ENCODE data around the gene ANKRD44.
"Not testable (repeated sequence)": the region's sequence is repeated elsewhere in the genome, so short reads cannot be mapped to it uniquely, and the experiment has no call there.

The ANKRD44 gene

DNA sequence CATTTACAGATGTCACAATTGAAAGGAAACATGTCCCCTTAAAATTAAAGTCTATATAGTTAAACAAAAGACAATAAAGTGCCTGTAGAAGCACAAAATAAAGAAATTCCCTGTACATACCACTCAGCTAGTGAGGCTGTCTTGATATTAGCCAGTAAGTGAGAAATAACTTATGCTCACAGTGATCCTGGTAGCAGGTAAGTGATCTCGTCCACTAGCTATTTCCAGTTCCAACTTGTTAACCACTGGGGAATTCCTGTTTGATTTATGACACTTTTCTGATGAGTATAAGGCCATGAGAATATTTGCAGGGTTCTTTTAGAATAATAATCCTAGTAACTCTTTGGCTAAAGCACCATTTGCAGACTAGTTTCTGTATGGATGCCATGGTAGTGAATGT lies 256.1 kb downstream of the ANKRD44 start:
- no peak overlapping the region for H3K4me3 ChIP-seq (ENCODE audit: low read depth, low read length)

DNA sequence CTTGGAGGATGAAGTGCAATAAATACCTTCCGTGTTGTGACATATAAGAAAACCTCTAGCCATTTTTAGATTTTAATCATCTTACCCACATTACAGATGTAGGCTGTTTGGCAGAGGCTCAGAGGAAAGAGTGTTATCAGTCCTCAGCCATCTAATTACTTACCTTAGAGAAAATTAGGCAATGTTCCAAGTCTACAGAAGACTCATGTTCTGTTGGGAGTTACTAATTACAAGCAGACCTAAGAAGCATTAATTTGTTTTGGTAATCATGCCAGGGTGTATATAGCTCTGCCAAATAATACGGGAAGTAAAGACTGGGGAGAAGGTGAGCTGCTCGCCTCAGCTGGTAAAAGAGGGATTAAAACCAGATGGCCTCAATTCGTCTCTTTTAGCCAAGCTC lies 258.2 kb downstream of the ANKRD44 start:
- no peak overlapping the region for H3K4me3 ChIP-seq (ENCODE audit: low read depth, low read length)

DNA sequence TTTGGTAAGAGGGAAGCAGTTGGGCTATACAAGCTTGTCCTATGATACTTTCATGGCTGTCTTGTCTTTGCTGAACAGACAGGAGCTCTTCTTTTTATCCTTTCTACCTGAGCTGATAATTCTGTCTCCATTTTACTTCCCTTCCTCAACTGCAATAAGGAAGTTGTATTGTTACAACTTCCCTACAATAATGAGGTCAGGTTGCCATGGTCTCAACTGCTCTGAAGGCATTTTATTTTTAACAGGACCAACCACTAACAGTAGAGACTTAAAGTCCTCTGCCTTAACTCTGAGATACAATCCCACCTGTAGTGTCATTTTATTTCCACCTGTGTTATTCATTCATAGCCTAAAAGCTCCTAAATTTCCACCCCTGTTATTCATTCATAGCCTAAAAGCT lies 265.5 kb downstream of the ANKRD44 start:
- no peak overlapping the region for H3K4me3 ChIP-seq (ENCODE audit: low read depth, low read length)

DNA sequence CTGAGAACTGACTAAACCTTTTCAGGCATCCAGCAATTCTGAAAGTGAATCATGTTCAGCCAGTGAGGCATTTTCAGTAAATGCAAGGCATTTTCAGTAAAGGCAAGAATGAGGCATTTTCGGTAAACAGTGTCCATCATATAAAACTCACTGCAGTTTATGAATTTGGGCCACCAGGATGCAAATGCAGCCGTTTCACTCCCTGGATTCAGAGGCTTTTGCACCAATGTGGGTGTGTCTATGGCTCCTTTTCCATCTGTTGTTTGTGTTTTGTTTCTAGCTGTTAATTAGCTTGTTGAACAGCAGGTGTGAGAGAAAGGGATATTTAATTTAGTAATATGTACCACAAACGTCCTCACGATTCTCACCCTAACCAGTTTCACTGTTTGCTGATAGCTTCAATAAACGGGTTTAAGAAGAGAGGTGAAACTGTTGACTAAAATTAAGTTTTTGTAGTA lies 267.8 kb downstream of the ANKRD44 start:
- H3K4me3 ChIP-seq (ENCODE audit: low read depth, low read length) = no peak overlapping the region

DNA sequence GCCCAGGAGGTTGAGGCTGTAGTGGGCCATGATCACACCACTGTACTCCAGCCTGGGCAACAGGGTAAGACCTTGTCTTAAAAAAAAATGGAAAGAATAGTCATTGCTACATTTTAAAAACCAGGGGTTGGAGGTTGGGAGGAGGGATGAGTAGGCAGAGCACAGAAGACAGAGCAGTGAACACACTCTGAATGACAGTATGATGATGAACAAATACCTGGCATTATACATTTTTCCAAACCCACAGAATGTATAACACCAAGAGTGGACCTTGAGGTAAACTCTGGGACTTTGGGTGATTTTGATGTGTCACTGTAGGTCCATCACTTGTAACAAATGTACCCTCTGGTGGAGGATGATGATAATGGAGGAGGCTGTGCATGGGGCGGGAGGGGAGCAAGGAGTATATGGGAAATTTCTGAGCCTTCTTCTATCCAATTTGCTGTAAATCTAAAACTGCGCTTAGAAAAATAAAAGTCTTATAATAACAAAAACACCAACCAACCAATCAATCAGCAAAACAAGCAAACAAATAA lies 272.6 kb downstream of the ANKRD44 start:
- no peak overlapping the region for H3K4me3 ChIP-seq (ENCODE audit: low read depth, low read length)

DNA sequence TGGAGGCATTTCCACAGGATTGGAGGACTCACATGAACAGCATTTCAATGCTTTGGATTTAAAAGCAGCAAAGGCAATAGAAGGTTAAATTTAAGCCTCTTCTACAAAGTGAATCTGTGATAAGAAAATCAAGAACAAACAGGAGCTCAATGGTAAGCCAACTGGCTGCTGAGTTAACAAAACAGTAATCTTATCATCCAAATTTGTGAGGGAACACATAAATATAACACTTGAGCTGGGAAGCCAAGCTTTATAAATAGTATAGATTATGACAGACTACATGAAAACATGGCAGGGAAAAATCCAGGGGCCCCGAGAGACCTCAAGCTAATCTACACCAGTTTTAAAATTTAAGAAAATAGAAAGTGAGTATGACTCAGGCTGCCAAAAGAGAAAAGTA lies 275.6 kb downstream of the ANKRD44 start:
- no peak overlapping the region for H3K4me3 ChIP-seq (ENCODE audit: low read depth, low read length)

DNA sequence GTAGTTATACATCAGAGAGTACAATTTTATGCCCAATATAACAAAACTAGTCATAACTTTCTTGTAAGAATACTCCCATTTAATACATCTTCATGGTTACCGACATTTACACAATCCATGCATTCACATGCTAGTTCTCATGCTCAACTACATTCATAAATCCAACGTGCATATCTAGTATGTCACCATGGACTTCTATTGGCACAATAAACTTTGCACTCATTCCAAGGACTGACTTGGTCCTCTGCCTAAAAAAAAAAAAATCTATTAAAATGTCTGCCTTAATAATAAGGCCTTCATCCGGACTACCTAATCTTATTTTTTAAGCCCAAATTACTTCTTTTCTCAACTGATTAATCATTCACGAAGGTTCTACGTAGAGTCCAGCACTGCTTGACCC lies 276.3 kb downstream of the ANKRD44 start:
- H3K4me3 ChIP-seq (ENCODE audit: low read depth, low read length) = no peak overlapping the region

DNA sequence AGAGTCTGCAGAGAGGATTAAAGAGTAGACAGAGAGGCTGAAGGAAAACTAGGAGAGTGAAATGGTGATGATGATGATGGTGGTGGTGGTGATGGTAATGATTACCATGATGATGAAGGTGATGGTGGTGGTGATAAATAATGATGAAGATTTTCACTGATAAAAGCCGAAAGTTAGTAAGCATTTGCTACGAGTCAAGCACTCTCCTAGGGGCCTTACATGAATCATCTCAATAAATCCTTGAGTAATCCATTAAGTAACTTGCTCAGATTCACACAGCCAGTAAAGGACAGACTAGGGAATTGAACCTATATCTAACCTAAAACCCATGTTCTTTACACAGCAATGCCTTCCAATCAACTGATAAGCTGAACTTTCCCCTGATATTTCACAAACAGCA lies 277.4 kb downstream of the ANKRD44 start:
- H3K4me3 ChIP-seq (ENCODE audit: low read depth, low read length) = no peak overlapping the region

DNA sequence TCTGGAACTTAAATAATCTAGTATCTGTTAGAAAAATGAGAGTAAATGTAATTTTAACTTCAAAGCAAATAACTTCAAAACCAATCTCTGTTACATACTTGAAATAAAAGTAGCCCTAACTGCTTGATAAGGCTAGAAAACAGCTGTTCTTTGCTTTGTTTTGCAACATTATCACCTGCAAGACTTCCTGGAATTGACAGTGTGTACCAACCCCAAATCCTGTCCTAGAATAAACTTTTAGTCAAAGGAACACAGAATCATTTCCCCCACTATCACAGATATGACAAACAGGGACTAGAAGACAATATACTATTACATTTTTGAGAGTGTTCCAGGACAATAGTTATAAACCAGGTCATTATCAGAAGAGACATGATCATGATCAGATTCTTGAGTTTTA lies 278.8 kb downstream of the ANKRD44 start:
- no peak overlapping the region for H3K4me3 ChIP-seq (ENCODE audit: low read depth, low read length)

DNA sequence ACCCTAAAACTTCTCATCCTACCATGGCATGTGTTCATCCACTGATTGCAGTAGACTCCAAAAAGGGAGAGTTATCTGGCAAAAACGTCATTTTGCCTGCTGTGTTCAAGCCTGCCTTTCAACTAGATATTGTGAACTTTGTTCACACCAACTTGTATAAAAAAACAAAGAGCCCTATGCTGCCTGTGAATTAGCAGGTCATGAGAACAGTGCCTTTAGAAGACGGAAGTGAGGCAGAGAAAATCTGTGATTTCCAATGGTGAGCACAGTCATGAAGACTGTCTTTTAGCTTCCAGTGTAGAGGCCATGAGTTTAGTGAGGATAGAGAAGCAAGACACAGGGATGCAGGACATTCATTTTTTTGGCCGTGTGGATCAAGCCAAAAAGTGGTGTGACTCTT lies 280.5 kb downstream of the ANKRD44 start:
- no peak overlapping the region for H3K4me3 ChIP-seq (ENCODE audit: low read depth, low read length)

DNA sequence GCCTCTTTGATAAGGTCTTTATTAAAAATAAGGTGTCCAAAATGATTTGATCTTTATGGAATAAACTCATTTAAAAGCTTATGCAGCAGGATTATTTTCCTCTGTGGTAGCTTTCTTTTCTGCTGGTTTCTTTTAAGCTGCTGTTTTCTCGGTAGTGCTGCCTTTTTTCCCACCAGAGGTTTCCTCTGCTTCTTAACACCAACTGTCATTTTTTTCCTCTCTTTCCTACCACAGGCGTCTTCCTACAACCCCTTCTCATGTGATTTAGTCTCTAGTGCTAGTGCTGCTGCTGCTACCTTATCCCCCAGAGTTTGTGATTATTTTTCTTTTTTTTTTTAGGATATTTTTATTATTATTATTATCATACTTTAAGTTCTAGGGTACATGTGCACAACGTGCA lies 281.9 kb downstream of the ANKRD44 start:
- no peak overlapping the region for H3K4me3 ChIP-seq (ENCODE audit: low read depth, low read length)

DNA sequence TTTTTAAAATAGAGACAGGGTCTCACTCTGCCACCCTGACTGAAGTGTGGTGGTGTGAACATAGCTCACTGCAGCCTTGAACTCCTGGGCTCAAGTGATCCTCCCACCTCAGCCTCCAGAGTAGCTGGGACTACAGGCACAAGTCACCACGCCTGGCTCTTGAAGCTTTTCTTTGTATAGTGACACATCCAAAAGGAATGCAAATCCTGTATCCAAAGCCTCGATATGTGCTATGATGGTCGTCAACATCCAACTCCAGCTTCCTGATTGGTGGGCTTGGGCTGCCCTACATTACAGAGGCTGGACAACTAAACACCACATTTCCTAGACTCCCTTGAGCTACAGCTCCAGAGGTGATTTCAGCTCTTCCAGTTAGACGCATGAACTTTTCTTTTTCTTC lies 282.4 kb downstream of the ANKRD44 start:
- no peak overlapping the region for H3K4me3 ChIP-seq (ENCODE audit: low read depth, low read length)

DNA sequence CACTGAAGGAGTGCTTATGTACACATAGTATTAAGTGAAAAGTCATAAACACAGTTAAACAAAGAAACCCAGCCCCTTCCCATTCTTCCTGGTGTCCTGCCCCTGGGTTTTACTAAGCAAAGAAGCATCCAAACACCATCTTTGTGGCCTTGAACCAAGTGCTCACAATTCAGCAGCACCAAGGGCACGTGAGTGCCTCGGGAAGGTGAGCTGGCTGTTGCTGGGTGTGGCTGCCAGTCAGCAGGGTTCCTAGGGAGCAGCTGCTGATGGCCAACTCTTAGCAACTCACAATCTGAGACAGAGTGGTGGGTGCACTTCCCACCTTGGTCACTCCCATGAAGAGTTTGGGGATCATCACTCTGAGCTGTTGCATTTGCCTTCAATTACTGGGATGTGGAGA lies 286.4 kb downstream of the ANKRD44 start:
- no peak overlapping the region for H3K4me3 ChIP-seq (ENCODE audit: low read depth, low read length)

DNA sequence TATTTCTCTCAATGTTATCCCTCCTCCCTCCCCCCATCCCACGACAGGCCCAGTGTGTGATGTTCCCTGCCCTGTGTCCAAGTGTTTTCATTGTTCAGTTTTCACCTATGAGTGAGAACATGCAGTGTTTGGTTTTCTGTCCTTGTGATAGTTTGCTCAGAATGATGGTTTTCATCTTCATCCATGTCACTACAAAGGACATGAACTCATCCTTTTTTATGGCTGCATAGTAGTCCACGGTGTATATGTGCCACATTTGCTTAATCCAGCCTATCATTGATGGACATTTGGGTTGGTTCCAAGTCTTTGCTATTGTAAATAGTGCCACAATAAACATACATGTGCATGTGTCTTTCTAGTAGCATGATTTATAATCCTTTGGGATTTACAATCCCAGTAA lies 289.7 kb downstream of the ANKRD44 start:
- H3K4me3 ChIP-seq (ENCODE audit: low read depth, low read length) = not testable (repeated sequence)

DNA sequence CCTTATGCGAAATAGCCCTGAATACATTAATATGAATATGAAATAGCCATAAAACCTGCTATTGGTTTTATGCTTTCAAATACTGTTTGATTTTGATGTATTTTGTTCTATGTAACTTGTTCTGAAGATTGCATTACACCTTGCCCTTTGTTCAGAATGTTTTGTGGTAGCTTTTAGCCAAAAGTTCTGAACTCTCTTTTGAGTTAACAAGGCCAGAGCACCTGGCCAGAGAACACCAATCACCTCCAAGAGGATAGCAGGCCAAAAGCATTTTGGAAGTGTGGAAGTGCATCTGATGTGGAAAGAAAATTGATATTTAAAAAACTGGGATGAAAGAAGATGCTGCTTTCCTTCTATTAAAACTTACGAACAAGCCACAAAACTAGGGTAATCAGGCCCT lies 297.5 kb downstream of the ANKRD44 start:
- H3K4me3 ChIP-seq (ENCODE audit: low read depth, low read length) = no peak overlapping the region

DNA sequence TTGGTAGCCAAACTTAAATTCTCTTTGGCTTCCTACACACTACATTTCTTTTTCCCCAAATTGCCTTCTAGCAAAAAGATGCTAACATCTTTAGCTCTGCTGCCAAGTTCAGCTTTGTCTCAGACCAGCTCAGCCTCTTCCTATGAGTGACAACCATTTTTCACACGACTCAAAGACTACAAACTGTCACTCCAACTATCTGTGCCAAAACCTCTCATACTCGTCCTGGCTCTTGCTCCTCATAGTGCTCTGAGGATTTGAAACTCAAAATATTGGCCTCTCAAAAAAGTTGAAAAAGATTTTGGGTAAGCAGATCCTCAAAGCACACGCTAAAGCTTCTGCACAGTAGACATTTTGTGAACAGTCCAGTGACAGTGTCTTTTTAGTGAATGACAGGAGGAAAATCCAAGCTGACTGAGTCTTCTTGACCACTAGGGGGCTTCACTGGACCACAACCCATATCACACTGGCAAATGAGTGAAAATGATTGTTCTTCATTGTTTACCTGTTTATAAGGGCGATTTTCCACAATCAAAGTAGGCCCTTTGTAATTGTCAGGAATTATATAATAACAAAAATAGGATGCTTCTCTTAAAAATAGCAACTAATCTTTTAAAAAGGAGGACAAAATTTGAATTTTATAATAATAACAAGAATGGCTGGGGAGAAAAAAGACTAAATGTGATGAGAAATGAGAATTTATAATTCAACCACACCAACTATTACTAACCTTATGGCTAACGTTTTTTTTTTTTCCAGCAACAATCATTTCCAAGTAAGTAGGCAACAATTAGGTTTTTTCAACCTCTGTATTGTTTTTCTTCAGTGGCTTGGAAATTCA lies 298.6 kb downstream of the ANKRD44 start:
- no peak overlapping the region for H3K4me3 ChIP-seq (ENCODE audit: low read depth, low read length)

DNA sequence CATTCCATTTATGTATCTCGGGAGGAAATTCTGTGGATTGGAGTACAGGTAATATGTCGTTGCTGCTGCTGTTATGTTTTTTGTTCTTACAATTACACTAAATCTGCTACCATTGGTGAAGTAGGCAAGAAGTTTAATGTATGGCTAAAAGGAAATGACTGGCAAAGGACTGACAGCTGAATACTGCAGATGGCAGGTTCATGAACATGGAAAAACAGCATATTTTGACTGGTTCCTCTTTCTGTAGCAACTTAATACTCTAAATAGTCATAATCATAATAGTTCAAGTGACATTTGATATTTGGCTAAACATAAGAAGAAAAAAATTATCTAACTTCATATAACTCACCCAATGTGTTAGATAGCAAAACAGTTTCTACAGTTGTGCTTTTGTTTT lies 299.6 kb downstream of the ANKRD44 start:
- no peak overlapping the region for H3K4me3 ChIP-seq (ENCODE audit: low read depth, low read length)

DNA sequence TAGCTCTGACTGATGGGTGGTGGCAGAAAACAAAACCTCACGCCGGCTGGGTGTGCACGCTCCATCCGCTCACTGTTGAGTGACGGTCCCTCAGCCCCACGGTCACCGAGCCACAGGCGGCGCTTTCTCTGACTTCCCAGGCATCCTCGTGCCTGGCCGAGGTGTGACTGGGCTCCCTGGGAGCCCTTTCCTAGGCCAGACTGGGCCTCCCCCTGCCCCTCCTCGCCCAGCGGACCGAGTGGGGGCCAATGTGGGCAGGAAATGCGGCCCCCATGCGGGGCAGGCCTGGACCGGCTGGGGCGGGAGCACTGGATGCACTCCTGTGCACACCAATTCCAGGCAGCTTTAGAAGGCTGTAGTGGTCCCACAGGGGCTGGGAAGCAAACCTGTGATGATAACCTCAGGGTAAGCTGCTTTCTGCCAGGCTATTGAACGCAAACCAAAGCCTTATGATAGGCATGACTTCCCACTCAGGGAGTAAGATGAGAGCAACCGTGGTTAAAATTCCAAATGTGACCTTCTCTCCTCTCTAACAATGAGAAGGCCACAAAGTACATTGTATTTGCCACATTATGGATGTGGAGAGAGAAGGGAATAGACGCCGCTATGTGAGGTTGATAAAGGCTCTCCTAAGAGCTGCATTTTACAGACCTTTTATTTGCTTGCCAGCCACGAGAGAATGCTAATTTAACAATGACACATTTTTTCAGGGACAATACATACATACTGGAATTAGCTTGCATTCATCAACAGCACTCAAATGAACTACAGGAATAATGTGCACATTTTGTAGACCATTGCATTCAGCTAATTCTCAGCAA lies 300.2 kb downstream of the ANKRD44 start:
- H3K4me3 ChIP-seq (ENCODE audit: low read depth, low read length) = no peak overlapping the region

DNA sequence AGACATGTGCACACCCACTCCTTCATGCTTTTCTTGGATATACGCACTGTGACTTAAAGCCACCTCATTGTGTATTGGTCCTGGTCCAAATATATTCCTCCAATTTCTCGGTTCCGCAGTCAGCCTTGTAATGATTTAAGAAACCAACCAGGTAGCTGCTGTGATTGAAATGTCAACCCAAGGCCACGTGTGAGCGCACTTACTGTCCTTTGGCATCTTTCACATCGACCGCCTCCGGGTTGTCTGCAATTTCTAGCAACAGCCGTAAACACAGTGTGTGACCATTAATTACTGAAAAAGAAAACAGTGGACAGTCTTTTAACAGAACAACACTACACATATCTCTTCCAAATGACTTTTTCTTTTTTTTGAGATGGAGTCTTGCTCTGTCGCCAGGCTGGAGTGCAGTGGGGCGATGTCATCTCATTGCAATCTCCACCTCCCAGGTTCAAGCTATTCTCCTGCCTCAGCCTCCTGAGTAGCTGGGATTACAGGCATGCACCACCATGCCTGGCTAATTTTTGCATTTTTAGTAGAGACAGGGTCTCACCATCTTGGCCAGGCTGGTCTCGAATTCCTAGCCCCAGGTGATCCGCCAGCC lies 301.7 kb downstream of the ANKRD44 start:
- not testable (repeated sequence) for H3K4me3 ChIP-seq (ENCODE audit: low read depth, low read length)

DNA sequence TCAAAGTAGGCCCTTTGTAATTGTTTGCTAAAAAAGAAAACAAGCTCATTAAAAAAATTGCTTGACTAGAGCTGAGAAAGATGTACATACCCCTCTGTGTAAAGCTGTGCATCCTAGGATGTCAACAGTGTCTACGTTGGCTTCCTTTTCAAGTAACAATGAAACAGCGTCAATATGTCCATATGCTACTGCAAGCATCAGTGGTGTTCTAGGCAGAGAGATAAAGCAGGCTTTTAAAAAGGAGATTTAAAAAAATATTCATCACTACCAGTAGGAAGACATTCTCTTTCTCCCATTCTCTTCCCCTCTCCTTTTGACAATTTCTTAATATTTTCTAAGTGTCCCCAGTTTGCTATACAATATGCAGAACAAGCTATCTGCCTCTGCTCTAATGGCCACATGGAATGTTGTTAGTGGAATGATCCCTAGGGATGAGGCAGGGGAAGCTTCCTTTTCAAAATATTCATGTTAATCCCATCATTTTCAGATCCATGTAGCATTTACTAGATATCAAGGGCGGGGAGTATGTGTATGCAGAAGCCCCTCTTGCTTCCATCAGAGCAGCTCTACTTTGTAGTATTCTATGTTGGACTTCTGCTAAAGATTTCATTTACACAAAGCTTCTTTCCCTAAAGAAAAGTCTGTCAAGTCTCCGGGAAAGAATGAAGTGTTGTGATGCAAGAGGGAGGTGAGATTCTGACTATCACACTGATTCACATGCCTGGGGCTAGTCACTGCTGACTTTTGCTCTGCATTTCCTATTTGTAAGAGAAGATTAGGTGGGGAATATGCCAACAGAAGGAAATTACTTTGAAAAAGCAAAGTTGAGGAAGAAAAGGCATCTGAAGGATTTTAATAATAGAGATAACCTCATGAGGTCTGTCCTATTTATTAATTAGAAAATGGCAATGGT lies 302.6 kb downstream of the ANKRD44 start:
- H3K4me3 ChIP-seq (ENCODE audit: low read depth, low read length) = no peak overlapping the region
